Activated effector memory CD4-positive, alpha-beta T cell treated with anti-CD3 and anti-CD28 coated beads, Interleukin-2, amount 50 U/mL, for 16 hours (primary cell): ENCODE measurements around the gene ACTL7B.
"Not testable (repeated sequence)": the region's sequence is repeated elsewhere in the genome, so short reads cannot be mapped to it uniquely, and the experiment has no call there.

ENCODE experiments used
- DNase-seq: peaks from one replicate; pipeline ENCODE4 v3.0.0-alpha.2; 2020

ACTL7B gene

GRCh38 chr9:108855888-108856287 is at the start of gene ACTL7B:
ACTL7B (minus strand) TSS chr9:108855986; CDS start chr9:108855930, 56 bp downstream.
- DNase-seq, result no peak

- DNase-seq, result no peak
Observed at GRCh38 chr9:108905494-108905893, 49.7 kb upstream of the ACTL7B start.

DNA sequence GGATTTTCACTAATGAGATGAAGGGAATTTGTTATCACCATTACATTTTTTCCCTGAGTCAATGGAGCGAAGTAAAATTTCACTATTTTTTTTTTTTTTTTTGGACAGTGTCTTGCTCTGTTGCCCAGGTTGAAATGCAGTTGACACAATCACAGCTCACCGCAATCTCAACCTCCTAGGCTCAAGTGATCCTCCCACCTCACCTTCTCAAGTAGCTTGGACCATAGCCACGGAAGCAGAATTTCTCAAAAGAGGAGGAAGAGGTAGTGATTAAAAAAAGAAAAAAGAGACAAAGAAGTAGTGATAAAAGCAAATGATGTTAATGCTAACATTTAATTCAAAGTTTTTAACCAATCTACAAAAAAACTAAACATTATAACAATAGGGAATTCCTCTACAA is 48.4 kb upstream of the ACTL7B start:
- DNase-seq, result no peak

DNA sequence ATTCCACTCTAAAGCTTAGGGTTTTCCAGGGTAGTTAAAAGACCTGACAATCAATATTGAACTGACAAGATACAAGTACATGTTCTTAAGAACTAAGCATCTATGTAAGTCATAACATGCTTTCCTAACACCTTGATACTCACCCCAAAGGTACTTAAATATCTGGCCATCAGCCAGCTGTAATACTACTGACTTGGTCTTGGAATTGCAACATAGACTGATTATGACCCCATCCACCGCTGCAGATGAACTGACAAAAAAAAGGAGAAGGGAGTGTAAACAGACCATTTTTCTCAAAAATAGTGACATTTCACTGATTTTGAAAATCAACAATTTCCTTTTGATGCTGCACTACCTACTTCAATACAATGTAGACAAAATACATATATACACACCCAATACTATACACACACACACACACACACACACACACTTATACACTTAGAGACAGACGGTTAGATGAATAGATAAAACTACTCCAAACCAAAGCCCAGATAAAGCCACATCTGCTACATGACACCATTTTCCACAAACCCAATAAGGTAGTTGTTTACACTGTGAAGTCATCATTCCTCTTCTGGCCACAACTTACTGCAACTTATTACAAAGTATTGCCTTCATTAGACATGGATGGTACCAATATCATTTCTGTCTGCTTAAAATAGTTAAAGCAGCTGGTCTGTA is 47.8 kb upstream of the ACTL7B start:
- DNase-seq, result no peak

GRCh38 chr9:108900176-108900575 is 44.4 kb upstream of the ACTL7B start:
- DNase-seq, result no peak

GRCh38 chr9:108899023-108899695 is 43.4 kb upstream of the ACTL7B start:
- not testable (repeated sequence) for DNase-seq

DNA sequence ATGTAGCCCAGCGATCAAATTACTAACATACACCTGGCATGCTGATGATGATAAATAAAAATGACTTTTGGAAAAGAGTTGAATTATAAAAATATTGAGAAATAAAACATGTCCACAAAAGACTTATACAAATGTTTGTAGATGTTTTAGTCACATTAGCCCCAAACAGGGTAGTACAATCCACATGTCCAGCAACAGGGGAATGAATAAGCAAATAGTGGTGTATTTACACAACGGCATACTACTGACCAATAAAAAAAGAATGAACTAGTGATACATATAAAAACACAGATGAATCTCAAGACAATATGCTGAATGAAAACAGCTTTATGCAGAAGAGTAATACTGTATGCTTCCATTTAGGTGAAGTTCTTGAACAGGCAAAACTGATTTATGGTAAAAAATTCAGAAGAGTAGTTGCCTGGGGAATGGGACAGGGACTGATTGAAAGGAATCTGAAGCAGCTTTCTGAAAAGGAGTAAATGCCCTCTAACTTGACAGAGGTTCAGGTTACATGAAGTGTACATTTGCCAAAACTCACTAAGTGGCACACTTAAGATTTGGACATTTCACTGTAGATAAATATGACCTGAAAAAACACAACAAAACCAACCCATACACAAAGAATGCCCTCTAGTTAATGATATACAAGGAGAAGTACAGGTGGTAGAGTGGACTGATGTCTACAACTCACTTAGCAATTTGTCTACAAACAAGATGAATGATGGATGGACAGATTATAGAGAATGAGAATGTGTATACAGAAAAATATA is 41.7 kb upstream of the ACTL7B start:
- DNase-seq, result no peak

DNA sequence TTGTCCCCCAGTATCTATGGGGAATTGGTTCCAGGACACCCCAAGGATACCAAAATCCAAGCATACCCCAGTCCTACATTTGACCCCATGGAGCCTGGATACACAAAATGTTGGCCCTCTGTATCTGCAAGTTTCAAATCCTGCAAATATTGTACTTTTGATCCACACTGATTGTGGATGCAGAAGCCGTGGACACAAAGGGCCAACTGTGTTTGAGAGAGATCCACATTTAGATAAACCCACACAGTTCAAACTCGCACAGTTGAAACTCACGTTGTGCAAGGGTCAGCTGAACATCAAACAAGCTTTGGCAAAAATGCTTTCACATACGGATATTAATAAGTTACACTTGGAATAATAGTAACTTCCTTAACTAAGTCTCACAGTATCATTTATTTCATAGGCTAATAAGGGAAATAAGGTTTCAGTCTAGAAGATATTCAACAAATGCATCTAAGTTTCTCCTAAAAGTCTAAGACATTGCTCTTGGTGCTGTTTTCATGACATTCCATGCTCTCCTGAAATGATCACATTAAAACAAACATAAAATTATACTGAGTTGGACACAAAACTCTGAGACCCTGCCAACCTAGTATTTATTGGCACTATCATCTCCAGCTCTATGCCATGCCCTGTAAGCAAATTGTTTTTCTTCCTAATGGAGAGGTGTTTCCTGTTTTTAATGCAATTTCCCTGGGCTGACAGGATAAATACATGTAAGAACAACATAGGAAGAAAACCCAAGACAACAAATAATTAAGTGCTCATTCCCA is 38.6 kb upstream of the ACTL7B start:
- no peak for DNase-seq

GRCh38 chr9:108889649-108890067 is 33.9 kb upstream of the ACTL7B start:
- no peak for DNase-seq

DNA sequence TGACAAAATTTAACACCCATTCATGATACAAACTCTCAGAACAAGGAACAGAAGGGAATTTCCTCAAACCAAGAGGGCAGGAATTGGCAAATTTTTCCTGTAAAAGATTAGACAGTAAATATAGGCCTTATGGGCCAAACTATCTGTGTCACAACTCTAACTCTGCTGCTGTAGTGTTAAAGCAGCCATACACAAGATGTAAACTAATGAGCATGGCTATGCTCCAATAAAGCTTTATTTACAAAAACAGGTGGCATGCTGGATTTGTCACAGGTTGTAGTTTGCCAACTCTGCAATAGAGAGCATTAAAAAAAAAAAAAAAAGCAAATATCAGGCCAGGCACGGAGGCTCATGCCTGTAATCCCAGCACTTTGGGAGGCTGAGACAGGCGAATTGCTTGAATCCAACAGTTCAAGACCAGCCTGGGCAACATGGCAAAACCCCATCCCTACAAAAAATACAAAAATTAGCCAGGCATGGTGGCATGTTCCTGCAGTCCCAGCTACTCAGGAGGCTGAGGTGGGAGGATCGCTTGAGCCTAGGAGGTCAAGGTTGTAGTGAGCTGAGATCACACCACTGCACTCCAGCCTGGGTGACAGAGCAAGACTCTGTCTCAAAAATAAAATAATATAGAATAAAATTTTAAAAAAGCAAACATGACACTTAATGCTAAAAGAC is 30.9 kb upstream of the ACTL7B start:
- not testable (repeated sequence) for DNase-seq

GRCh38 chr9:108885643-108886348 is 30.0 kb upstream of the ACTL7B start:
- DNase-seq, result no peak

- DNase-seq, result no peak
Observed at GRCh38 chr9:108884701-108885100, 28.9 kb upstream of the ACTL7B start.

GRCh38 chr9:108883085-108883484 is 27.3 kb upstream of the ACTL7B start:
- no peak for DNase-seq

GRCh38 chr9:108882052-108882888 is 26.5 kb upstream of the ACTL7B start:
- no peak for DNase-seq

- DNase-seq, result no peak
Observed at GRCh38 chr9:108880738-108881316, 25.0 kb upstream of the ACTL7B start.

GRCh38 chr9:108877524-108877923 is 21.7 kb upstream of the ACTL7B start:
- no peak for DNase-seq

DNA sequence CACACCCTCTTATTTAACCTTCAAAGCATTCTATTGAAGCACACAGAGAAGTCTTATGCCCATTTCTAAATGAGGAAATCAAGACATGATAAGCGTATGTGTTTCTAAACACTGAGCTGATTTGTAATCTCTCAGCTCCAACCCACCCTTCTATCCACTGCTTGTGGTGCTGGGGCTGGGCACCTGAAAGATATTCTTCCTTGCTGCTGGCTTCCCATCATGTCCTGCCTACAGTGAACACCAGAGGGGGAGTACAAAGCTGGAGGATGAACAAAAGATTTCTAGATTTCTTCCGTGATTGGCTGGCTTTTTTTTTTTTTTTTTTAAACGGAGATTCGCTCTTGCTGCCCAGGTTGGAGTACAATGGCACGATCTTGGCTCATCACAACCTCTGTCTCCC is 20.6 kb upstream of the ACTL7B start:
- DNase-seq, result no peak

DNA sequence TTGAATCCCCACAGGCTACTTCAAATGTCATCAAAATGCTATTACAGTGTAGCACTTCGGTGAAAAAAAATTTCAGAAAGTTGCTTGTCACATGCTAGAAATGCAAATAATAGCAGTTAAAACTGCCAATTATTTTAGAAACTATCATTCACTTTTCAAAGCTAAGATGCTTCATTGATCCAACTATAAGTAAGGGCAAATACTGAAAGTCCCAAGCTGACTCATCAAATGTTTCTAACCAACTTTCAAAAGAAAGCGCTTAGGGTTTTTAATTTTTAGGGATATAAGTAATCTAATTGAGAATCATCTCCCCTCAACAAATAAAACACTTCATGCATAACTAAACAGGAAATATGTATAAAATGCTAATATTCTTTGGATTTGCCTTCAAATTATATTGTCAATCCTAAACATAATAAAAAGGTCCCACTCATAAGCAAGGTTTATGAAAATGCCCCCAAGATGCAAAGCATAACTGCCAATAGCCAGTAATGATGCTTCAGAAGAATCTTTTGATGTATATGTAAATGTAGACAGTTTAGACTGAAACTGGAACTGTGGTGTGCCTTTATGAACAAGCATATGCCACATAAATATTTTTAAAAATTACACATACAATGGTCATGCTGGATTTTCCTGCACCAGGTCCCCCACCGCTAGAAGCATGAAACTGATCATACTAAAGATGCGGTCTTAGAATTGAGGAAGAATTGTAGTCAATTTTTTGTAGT is 18.4 kb upstream of the ACTL7B start:
- no peak for DNase-seq

GRCh38 chr9:108869092-108869725 is 13.4 kb upstream of the ACTL7B start:
- DNase-seq, result no peak
